Measurements from ENCODE around the gene NACA2.

Gene NACA2

GRCh38 chr17:61625564-61625963, 34.5 kb upstream of the NACA2 start:
- no peak overlapping the region for H3K4me3 ChIP-seq (ENCODE audit: low read length in 2 of 2)
- H3K27me3 ChIP-seq (ENCODE audit: control insufficient read depth in 1 of 2, insufficient read depth in 2 of 2, low read length in 2 of 2), result no peaks in the 10 kb centered on the region
- H3K36me3 ChIP-seq (ENCODE audit: control insufficient read depth in 2 of 2, insufficient read depth in 2 of 2, low read length in 2 of 2), result no peaks in the 10 kb centered on the region
- H3K9me3 ChIP-seq (ENCODE audit: control insufficient read depth in 2 of 2, low read length in 2 of 2), result no peaks in the 10 kb centered on the region
- no peak overlapping the region for H3K9ac ChIP-seq (ENCODE audit: low read length in 2 of 2)
- H3K27ac ChIP-seq (ENCODE audit: low read length), result no peak overlapping the region
- no peaks in the 10 kb centered on the region for H3K4me1 ChIP-seq (ENCODE audit: control insufficient read depth, insufficient read depth, low read length)

- Histone ChIP-seq H3K9me3 (ENCODE audit: control insufficient read depth in 2 of 2, low read length in 2 of 2) (no peaks in the 10 kb centered on the region), H3K36me3 (ENCODE audit: control insufficient read depth in 2 of 2, insufficient read depth in 2 of 2, low read length in 2 of 2) (no peaks in the 10 kb centered on the region), H3K9ac (ENCODE audit: low read length in 2 of 2) (no peak overlapping the region), H3K27me3 (ENCODE audit: control insufficient read depth in 1 of 2, insufficient read depth in 2 of 2, low read length in 2 of 2) (no peaks in the 10 kb centered on the region), H3K4me3 (ENCODE audit: low read length in 2 of 2) (no peak overlapping the region), H3K4me1 (ENCODE audit: control insufficient read depth, insufficient read depth, low read length) (no peaks in the 10 kb centered on the region), H3K27ac (ENCODE audit: low read length) (no peak overlapping the region)
These were observed 33.9 kb upstream of the NACA2 start for GRCh38 chr17:61624951-61625350.

GRCh38 chr17:61621317-61621716, 30.3 kb upstream of the NACA2 start:
- H3K27ac ChIP-seq (ENCODE audit: low read length), result no peak overlapping the region
- H3K9me3 ChIP-seq (ENCODE audit: control insufficient read depth in 2 of 2, low read length in 2 of 2), result no peaks in the 10 kb centered on the region
- H3K4me3 ChIP-seq (ENCODE audit: low read length in 2 of 2), result no peak overlapping the region
- no peaks in the 10 kb centered on the region for H3K36me3 ChIP-seq (ENCODE audit: control insufficient read depth in 2 of 2, insufficient read depth in 2 of 2, low read length in 2 of 2)
- no peak overlapping the region for H3K9ac ChIP-seq (ENCODE audit: low read length in 2 of 2)
- no peaks in the 10 kb centered on the region for H3K27me3 ChIP-seq (ENCODE audit: control insufficient read depth in 1 of 2, insufficient read depth in 2 of 2, low read length in 2 of 2)
- H3K4me1 ChIP-seq (ENCODE audit: control insufficient read depth, insufficient read depth, low read length), result no peaks in the 10 kb centered on the region

GRCh38 chr17:61619953-61620352, 28.9 kb upstream of the NACA2 start:
- Histone ChIP-seq H3K4me3 (ENCODE audit: low read length in 2 of 2) (no peak overlapping the region), H3K4me1 (ENCODE audit: control insufficient read depth, insufficient read depth, low read length) (no peaks in the 10 kb centered on the region), H3K27me3 (ENCODE audit: control insufficient read depth in 1 of 2, insufficient read depth in 2 of 2, low read length in 2 of 2) (no peaks in the 10 kb centered on the region), H3K27ac (ENCODE audit: low read length) (no peak overlapping the region), H3K36me3 (ENCODE audit: control insufficient read depth in 2 of 2, insufficient read depth in 2 of 2, low read length in 2 of 2) (no peaks in the 10 kb centered on the region), H3K9me3 (ENCODE audit: control insufficient read depth in 2 of 2, low read length in 2 of 2) (no peaks in the 10 kb centered on the region), H3K9ac (ENCODE audit: low read length in 2 of 2) (no peak overlapping the region)

- Histone ChIP-seq H3K36me3 (ENCODE audit: control insufficient read depth in 2 of 2, insufficient read depth in 2 of 2, low read length in 2 of 2) (no peaks in the 10 kb centered on the region), H3K9ac (ENCODE audit: low read length in 2 of 2) (no peak overlapping the region), H3K4me1 (ENCODE audit: control insufficient read depth, insufficient read depth, low read length) (no peaks in the 10 kb centered on the region), H3K27me3 (ENCODE audit: control insufficient read depth in 1 of 2, insufficient read depth in 2 of 2, low read length in 2 of 2) (no peaks in the 10 kb centered on the region), H3K9me3 (ENCODE audit: control insufficient read depth in 2 of 2, low read length in 2 of 2) (no peaks in the 10 kb centered on the region), H3K4me3 (ENCODE audit: low read length in 2 of 2) (no peak overlapping the region), H3K27ac (ENCODE audit: low read length) (no peak overlapping the region)
These were observed 28.5 kb upstream of the NACA2 start for GRCh38 chr17:61619493-61619892.

- no peaks in the 10 kb centered on the region for H3K27me3 ChIP-seq (ENCODE audit: control insufficient read depth in 1 of 2, insufficient read depth in 2 of 2, low read length in 2 of 2)
- H3K9ac ChIP-seq (ENCODE audit: low read length in 2 of 2), result no peak overlapping the region
- no peaks in the 10 kb centered on the region for H3K9me3 ChIP-seq (ENCODE audit: control insufficient read depth in 2 of 2, low read length in 2 of 2)
- H3K27ac ChIP-seq (ENCODE audit: low read length), result no peak overlapping the region
- H3K36me3 ChIP-seq (ENCODE audit: control insufficient read depth in 2 of 2, insufficient read depth in 2 of 2, low read length in 2 of 2), result no peaks in the 10 kb centered on the region
- no peak overlapping the region for H3K4me3 ChIP-seq (ENCODE audit: low read length in 2 of 2)
- no peaks in the 10 kb centered on the region for H3K4me1 ChIP-seq (ENCODE audit: control insufficient read depth, insufficient read depth, low read length)
These were observed 27.9 kb upstream of the NACA2 start for GRCh38 chr17:61618950-61619349.

GRCh38 chr17:61617330-61617729, 26.3 kb upstream of the NACA2 start:
- Histone ChIP-seq H3K4me1 (ENCODE audit: control insufficient read depth, insufficient read depth, low read length) (no peaks in the 10 kb centered on the region), H3K9ac (ENCODE audit: low read length in 2 of 2) (no peak overlapping the region), H3K27ac (ENCODE audit: low read length) (no peak overlapping the region), H3K36me3 (ENCODE audit: control insufficient read depth in 2 of 2, insufficient read depth in 2 of 2, low read length in 2 of 2) (no peaks in the 10 kb centered on the region), H3K4me3 (ENCODE audit: low read length in 2 of 2) (no peak overlapping the region), H3K27me3 (ENCODE audit: control insufficient read depth in 1 of 2, insufficient read depth in 2 of 2, low read length in 2 of 2) (no peaks in the 10 kb centered on the region), H3K9me3 (ENCODE audit: control insufficient read depth in 2 of 2, low read length in 2 of 2) (no peaks in the 10 kb centered on the region)

- H3K27me3 ChIP-seq (ENCODE audit: control insufficient read depth in 1 of 2, insufficient read depth in 2 of 2, low read length in 2 of 2), result no peaks in the 10 kb centered on the region
- H3K4me3 ChIP-seq (ENCODE audit: low read length in 2 of 2), result no peak overlapping the region
- H3K9me3 ChIP-seq (ENCODE audit: control insufficient read depth in 2 of 2, low read length in 2 of 2), result no peaks in the 10 kb centered on the region
- H3K27ac ChIP-seq (ENCODE audit: low read length), result no peak overlapping the region
- H3K9ac ChIP-seq (ENCODE audit: low read length in 2 of 2), result no peak overlapping the region
- H3K4me1 ChIP-seq (ENCODE audit: control insufficient read depth, insufficient read depth, low read length), result no peaks in the 10 kb centered on the region
- no peaks in the 10 kb centered on the region for H3K36me3 ChIP-seq (ENCODE audit: control insufficient read depth in 2 of 2, insufficient read depth in 2 of 2, low read length in 2 of 2)
These were observed 25.8 kb upstream of the NACA2 start for GRCh38 chr17:61616783-61617182.

- no peaks in the 10 kb centered on the region for H3K4me1 ChIP-seq (ENCODE audit: control insufficient read depth, insufficient read depth, low read length)
- no peak overlapping the region for H3K9ac ChIP-seq (ENCODE audit: low read length in 2 of 2)
- no peaks in the 10 kb centered on the region for H3K36me3 ChIP-seq (ENCODE audit: control insufficient read depth in 2 of 2, insufficient read depth in 2 of 2, low read length in 2 of 2)
- no peak overlapping the region for H3K27ac ChIP-seq (ENCODE audit: low read length)
- H3K4me3 ChIP-seq (ENCODE audit: low read length in 2 of 2), result no peak overlapping the region
- no peaks in the 10 kb centered on the region for H3K27me3 ChIP-seq (ENCODE audit: control insufficient read depth in 1 of 2, insufficient read depth in 2 of 2, low read length in 2 of 2)
- H3K9me3 ChIP-seq (ENCODE audit: control insufficient read depth in 2 of 2, low read length in 2 of 2), result no peaks in the 10 kb centered on the region
These were observed 23.2 kb upstream of the NACA2 start for GRCh38 chr17:61614219-61614618.

GRCh38 chr17:61611323-61611722, 20.3 kb upstream of the NACA2 start:
- Histone ChIP-seq H3K27ac (ENCODE audit: low read length) (no peak overlapping the region), H3K4me3 (ENCODE audit: low read length in 2 of 2) (no peak overlapping the region), H3K9me3 (ENCODE audit: control insufficient read depth in 2 of 2, low read length in 2 of 2) (no peaks in the 10 kb centered on the region), H3K36me3 (ENCODE audit: control insufficient read depth in 2 of 2, insufficient read depth in 2 of 2, low read length in 2 of 2) (no peaks in the 10 kb centered on the region), H3K9ac (ENCODE audit: low read length in 2 of 2) (no peak overlapping the region), H3K4me1 (ENCODE audit: control insufficient read depth, insufficient read depth, low read length) (no peaks in the 10 kb centered on the region), H3K27me3 (ENCODE audit: control insufficient read depth in 1 of 2, insufficient read depth in 2 of 2, low read length in 2 of 2) (no peaks in the 10 kb centered on the region)

GRCh38 chr17:61605692-61606091, 14.7 kb upstream of the NACA2 start:
- no peaks in the 10 kb centered on the region for H3K4me1 ChIP-seq (ENCODE audit: control insufficient read depth, insufficient read depth, low read length)
- H3K36me3 ChIP-seq (ENCODE audit: control insufficient read depth in 2 of 2, insufficient read depth in 2 of 2, low read length in 2 of 2), result no peaks in the 10 kb centered on the region
- H3K27ac ChIP-seq (ENCODE audit: low read length), result no peak overlapping the region
- H3K9ac ChIP-seq (ENCODE audit: low read length in 2 of 2), result no peak overlapping the region
- H3K9me3 ChIP-seq (ENCODE audit: control insufficient read depth in 2 of 2, low read length in 2 of 2), result peaks cover 0 to 2% of the 10 kb centered on the region in 2 donors
- H3K4me3 ChIP-seq (ENCODE audit: low read length in 2 of 2), result no peak overlapping the region
- H3K27me3 ChIP-seq (ENCODE audit: control insufficient read depth in 1 of 2, insufficient read depth in 2 of 2, low read length in 2 of 2), result no peaks in the 10 kb centered on the region

GRCh38 chr17:61601297-61601696, 10.3 kb upstream of the NACA2 start:
- Histone ChIP-seq H3K9ac (ENCODE audit: low read length in 2 of 2) (no peak overlapping the region), H3K36me3 (ENCODE audit: control insufficient read depth in 2 of 2, insufficient read depth in 2 of 2, low read length in 2 of 2) (no peaks in the 10 kb centered on the region), H3K27ac (ENCODE audit: low read length) (no peak overlapping the region), H3K4me3 (ENCODE audit: low read length in 2 of 2) (no peak overlapping the region), H3K27me3 (ENCODE audit: control insufficient read depth in 1 of 2, insufficient read depth in 2 of 2, low read length in 2 of 2) (no peaks in the 10 kb centered on the region), H3K9me3 (ENCODE audit: control insufficient read depth in 2 of 2, low read length in 2 of 2) (peaks cover 0 to 2% of the 10 kb centered on the region in 2 donors), H3K4me1 (ENCODE audit: control insufficient read depth, insufficient read depth, low read length) (no peaks in the 10 kb centered on the region)
